ENCODE results near the gene YPEL4.

YPEL4 gene

DNA sequence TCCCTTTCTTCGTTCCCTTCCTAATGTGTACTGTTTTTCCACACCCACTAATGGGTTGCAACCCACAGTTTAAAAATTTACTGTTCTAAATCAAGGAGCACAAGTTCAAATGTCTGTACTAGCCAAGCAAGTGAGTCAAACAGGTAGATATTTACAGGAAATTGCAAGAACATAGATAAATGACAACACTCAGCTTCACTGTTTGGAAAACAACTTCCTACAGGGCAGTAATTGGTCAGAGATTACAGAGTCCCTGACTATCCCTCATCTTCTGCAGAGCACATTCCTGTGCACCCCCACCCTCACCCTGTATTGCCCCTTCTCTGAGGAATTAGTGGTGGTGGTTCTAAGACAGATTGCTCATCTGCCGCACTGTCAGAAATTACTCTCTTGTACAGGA is 50.3 kb downstream of the YPEL4 start:
- TF ChIP-seq, protein P1, sequence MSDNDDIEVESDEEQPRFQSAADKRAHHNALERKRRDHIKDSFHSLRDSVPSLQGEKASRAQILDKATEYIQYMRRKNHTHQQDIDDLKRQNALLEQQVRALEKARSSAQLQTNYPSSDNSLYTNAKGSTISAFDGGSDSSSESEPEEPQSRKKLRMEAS (IDR thresholded peaks at IDR 0.05; ENCODE audit: low read depth, low read length), result no peak
- TF ChIP-seq, protein P2, sequence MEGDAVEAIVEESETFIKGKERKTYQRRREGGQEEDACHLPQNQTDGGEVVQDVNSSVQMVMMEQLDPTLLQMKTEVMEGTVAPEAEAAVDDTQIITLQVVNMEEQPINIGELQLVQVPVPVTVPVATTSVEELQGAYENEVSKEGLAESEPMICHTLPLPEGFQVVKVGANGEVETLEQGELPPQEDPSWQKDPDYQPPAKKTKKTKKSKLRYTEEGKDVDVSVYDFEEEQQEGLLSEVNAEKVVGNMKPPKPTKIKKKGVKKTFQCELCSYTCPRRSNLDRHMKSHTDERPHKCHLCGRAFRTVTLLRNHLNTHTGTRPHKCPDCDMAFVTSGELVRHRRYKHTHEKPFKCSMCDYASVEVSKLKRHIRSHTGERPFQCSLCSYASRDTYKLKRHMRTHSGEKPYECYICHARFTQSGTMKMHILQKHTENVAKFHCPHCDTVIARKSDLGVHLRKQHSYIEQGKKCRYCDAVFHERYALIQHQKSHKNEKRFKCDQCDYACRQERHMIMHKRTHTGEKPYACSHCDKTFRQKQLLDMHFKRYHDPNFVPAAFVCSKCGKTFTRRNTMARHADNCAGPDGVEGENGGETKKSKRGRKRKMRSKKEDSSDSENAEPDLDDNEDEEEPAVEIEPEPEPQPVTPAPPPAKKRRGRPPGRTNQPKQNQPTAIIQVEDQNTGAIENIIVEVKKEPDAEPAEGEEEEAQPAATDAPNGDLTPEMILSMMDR (IDR thresholded peaks at IDR 0.05; ENCODE audit: low read depth, low read length), result no peak
- TF ChIP-seq POLR2A (IDR thresholded peaks at IDR 0.05; ENCODE audit: extremely low read depth, insufficient read length) (no peak), MYC (IDR thresholded peaks at IDR 0.05; ENCODE audit: low read depth, low read length) (no peak)
- H3K4me3 ChIP-seq (ENCODE audit: low read depth, low read length), result no peak overlapping the region

DNA sequence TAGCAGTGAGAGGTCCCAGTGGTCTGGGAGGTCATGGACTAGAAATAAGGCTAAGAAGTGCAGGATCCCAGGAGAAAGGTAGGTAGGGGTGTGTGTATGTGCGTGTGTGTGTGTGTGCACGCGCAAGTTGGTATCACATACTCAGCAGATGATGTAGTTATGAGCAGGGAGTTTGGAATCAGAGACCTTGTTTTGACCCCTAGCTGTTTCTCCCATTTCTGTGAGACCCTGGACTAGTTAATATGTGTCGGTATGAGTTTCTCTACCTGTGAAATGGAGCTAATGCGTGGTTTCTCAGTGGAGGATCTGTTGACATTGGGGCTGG is 50.9 kb downstream of the YPEL4 start:
- no peak overlapping the region for H3K4me3 ChIP-seq (ENCODE audit: low read depth, low read length)
- no peak for DNase-seq (ENCODE audit: low read depth)
- no peak for TF ChIP-seq POLR2A (IDR thresholded peaks at IDR 0.05; ENCODE audit: extremely low read depth, insufficient read length)
- TF ChIP-seq, protein P2 (IDR thresholded peaks at IDR 0.05; ENCODE audit: low read depth, low read length), result no peak
- TF ChIP-seq, protein P1 (IDR thresholded peaks at IDR 0.05; ENCODE audit: low read depth, low read length), result no peak
- TF ChIP-seq MYC (IDR thresholded peaks at IDR 0.05; ENCODE audit: low read depth, low read length), result no peak

More for the DNA sequence above, 50.3 kb downstream of the YPEL4 start:
- no peak for DNase-seq (ENCODE audit: low read depth)

DNA sequence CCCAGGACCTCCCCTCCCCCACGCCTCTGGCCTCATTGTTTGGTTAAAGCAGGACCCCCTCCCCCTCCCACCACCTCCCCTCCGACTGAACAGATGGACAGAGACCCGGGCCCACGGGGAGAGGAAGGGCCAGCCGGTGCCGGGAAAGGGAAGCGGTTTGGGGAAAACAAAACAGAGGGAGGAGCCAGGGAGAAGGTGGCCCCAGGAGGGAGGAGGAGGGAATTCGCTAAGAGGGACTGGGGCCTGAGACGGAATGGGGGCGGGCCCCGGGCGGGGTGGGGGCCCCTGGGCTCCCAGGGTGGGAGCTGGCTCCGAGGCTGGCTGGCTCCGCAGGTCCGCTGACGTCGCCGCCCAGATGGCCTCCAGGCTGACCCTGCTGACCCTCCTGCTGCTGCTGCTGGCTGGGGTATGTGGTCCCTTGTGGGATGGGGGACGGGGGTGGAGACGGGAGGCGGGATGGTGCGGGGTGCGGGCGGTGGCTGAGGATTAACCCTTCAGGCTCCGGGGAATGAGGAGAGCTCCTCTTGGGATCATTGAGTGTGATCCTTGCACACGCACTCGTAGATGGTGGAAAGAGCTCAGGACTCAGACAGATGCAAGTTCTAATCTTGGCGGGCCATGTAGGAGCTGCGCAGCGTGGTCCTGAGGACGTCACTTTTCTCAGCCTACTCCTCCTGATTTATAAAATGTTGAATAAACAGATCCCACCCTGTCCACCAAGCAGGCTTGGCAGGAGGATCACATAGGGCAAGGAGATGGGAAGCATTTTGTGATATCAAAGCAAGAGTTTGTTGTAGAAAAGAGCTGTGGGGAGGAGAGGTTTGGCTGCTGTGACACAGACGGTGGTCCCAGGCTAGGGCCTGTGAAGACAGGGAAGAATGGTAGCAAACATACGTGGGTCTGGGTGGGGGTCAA is 51.5 kb downstream of the YPEL4 start:
- TF ChIP-seq POLR2A (IDR thresholded peaks at IDR 0.05; ENCODE audit: extremely low read depth, insufficient read length), result no peak
- TF ChIP-seq, protein P1 (IDR thresholded peaks at IDR 0.05; ENCODE audit: low read depth, low read length), result no peak
- TF ChIP-seq, protein P2 (IDR thresholded peaks at IDR 0.05; ENCODE audit: low read depth, low read length), result no peak
- no peak for TF ChIP-seq MYC (IDR thresholded peaks at IDR 0.05; ENCODE audit: low read depth, low read length)
- no peak overlapping the region for H3K4me3 ChIP-seq (ENCODE audit: low read depth, low read length)
- no peak for DNase-seq (ENCODE audit: low read depth)

DNA sequence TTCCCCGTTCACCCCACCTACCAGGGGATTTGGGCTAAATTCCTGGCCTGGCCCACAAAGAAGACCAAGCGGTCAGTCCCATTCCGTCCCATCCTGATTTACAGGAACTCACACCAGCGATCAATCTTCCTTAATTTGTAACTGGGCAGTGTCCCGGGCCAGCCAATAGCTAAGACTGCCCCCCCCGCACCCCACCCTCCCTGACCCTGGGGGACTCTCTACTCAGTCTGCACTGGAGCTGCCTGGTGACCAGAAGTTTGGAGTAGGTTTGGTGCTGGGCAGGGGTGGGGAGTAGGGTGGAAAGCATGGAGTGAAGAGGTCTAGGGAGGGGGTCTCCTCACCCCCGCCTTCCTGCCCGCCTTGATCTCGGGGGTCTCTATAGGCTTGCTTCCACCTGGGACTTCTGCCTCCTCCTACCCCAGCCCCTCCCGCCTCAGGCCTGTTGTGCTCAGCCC is 52.2 kb downstream of the YPEL4 start, which contains the start of gene SERPING1:
TSS of gene SERPING1 (plus strand) at position 225 of the 455 bp plus-strand sequence. CDS start 586 bp downstream, outside the sequence.
- no peak within 1 kb of the TSS for H3K4me3 ChIP-seq (ENCODE audit: low read depth, low read length)
- no peak for DNase-seq (ENCODE audit: low read depth)
- TF ChIP-seq, protein P1 (IDR thresholded peaks at IDR 0.05; ENCODE audit: low read depth, low read length), result no peak
- TF ChIP-seq POLR2A (IDR thresholded peaks at IDR 0.05; ENCODE audit: extremely low read depth, insufficient read length) (no peak), MYC (IDR thresholded peaks at IDR 0.05; ENCODE audit: low read depth, low read length) (no peak)
- TF ChIP-seq, protein P2 (IDR thresholded peaks at IDR 0.05; ENCODE audit: low read depth, low read length), result no peak

DNA sequence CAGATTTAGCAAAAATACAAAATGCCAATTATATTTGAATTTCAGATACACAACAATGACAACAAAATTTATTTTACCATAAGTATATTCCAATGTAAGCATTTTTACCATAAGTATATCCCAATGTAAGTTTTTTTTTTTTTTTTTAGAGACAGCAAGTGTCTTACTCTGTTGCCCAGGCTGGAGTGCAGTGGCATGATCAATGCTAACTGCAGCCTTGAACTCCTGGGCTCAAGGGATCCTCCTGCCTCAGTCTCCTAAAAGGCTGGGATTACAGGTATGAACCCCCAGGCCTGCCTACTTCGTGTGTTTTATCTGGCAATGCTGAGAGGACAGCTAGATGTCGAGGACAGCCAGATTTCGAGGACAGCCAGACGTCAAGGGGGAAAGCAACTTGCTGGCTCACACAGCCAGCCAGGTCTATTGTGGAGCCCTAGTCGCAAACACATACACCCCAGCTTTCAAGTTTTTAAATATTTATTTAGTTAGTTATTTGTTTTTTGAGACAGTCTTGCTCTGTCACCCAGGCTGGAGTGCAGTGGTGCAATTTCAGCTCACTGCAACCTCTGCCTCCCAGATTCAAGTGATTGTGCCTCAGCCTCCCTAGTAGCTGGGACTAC is 53.3 kb downstream of the YPEL4 start:
- H3K4me3 ChIP-seq (ENCODE audit: low read depth, low read length), result no peak overlapping the region
- TF ChIP-seq POLR2A (IDR thresholded peaks at IDR 0.05; ENCODE audit: extremely low read depth, insufficient read length), result no peak
- TF ChIP-seq MYC (IDR thresholded peaks at IDR 0.05; ENCODE audit: low read depth, low read length), result no peak
- TF ChIP-seq, protein P2 (IDR thresholded peaks at IDR 0.05; ENCODE audit: low read depth, low read length), result no peak
- TF ChIP-seq, protein P1 (IDR thresholded peaks at IDR 0.05; ENCODE audit: low read depth, low read length), result no peak
- DNase-seq (ENCODE audit: low read depth), result no peak

Measured in NB4 (cell line).